GM10266 (cell line): ENCODE measurements around the gene NUP210.
A peak's percentile ranks its signal among the peaks of the same experiment; 100 is the strongest.

Experiments
- DNase-seq: peaks from one replicate; pipeline ENCODE4 v3.0.0; 2012; ENCODE audit errors: extremely low spot score
- TF ChIP-seq, protein P1 (sequence below): IDR thresholded peaks from 2 replicates; pipeline ENCODE4 v1.5.1; 2012; ENCODE audit warnings: mild to moderate bottlenecking, low read depth; ENCODE audit not compliant: control insufficient read depth, insufficient read depth; ENCODE audit errors: missing control alignments

Gene NUP210

DNA sequence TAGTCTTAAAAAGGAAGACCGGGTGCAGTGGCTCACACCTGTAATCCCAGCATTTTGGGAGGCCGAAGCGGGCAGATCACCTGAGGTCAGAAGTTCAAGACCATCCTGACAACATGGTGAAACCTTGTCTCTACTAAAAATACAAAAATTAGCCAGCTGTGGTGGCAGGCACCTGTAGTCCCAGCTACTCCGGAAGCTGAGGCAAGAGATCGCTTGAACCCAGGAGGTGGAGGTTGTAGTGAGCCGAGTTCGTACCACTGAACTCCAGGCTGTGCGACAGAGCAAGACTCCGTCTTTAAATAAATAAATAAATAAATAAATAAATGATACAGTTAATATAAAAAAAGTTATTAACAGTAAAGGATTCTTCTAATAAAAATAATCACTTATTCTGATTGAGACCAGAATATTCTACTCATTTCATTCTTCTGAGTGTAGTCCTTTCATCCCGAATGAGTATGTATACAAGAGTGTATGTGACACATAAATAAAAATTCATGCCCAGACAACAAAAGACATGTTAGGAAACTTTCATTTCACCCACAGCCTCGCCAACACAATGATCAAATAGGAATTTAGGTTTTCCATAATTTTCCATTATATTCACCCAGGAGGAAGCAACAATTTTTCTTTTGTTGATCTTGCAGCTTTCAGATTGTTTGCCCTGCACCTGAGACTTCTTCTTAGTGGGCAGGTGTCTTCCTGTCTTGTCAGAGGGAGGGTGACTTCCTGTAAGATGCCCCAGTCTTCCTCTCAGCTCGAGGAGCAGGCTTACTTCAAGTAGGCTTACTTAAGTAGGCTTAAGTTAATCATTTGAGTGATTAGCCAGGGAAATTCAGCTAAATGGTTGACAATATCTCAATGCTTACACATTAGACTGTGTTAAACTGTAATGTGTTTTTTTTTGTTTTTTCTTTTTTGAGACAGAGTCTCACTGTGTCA, 7.8 kb upstream of the NUP210 start:
- no peak for DNase-seq
- TF ChIP-seq, protein P1, sequence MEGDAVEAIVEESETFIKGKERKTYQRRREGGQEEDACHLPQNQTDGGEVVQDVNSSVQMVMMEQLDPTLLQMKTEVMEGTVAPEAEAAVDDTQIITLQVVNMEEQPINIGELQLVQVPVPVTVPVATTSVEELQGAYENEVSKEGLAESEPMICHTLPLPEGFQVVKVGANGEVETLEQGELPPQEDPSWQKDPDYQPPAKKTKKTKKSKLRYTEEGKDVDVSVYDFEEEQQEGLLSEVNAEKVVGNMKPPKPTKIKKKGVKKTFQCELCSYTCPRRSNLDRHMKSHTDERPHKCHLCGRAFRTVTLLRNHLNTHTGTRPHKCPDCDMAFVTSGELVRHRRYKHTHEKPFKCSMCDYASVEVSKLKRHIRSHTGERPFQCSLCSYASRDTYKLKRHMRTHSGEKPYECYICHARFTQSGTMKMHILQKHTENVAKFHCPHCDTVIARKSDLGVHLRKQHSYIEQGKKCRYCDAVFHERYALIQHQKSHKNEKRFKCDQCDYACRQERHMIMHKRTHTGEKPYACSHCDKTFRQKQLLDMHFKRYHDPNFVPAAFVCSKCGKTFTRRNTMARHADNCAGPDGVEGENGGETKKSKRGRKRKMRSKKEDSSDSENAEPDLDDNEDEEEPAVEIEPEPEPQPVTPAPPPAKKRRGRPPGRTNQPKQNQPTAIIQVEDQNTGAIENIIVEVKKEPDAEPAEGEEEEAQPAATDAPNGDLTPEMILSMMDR: no peak

DNA sequence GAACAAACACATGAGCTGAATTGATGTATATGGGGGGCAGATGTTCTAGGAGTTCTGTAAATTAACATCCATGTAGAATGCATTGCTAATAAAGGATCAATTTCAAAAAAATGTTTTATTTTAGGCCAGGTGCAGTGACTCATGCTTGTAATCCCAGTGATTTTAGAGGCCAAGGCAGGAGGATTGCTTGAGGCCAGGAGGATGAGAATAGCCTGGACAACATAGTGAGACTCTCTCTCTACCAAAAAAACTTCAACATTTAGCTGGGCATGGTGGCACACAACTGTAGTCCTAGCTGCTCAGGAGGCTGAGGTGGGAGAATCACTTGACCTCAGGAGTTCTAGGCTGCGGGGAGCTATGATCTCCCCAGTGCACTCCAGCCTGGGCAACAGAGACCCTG, 6.5 kb upstream of the NUP210 start:
- DNase-seq: no peak
- TF ChIP-seq, protein P1: no peak

GRCh38 chr3:13425689-13426088, 5.6 kb upstream of the NUP210 start:
- TF ChIP-seq, protein P1: no peak

GRCh38 chr3:13424865-13425617, 4.9 kb upstream of the NUP210 start:
- TF ChIP-seq, protein P1: no peak
- no peak for DNase-seq

More at GRCh38 chr3:13425689-13426088, 5.6 kb upstream of the NUP210 start:
- DNase-seq: no peak

- DNase-seq: no peak
- TF ChIP-seq, protein P1: no peak
These were observed 4.2 kb upstream of the NUP210 start for GRCh38 chr3:13424141-13424844.

GRCh38 chr3:13420831-13421765, 976 bp upstream of the NUP210 start:
- DNase-seq: peak; percentile 55
- TF ChIP-seq, protein P1: no peak
